ENCODE results near the gene AGAP2.

DNA sequence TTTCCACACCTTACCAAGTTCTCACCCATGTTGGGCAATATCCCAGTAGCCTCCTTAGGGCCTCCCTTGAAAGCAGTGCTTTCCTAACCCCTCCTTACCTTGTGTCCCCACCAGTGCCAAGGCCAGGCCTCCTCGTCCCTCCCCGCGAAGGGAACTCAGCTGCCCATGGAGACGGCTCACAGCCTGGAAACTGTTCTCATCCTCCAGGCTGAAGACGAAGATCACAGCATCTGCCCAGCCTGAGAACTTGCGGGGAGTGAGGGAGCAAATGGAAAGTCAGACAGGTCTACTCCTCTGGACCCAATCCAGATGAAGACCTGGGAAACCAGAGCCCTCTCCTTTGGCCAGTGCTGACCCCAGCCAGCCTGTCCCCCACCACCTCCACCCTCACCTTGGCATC lies 4.6 kb downstream of the AGAP2 start:
- TF ChIP-seq, protein P1, sequence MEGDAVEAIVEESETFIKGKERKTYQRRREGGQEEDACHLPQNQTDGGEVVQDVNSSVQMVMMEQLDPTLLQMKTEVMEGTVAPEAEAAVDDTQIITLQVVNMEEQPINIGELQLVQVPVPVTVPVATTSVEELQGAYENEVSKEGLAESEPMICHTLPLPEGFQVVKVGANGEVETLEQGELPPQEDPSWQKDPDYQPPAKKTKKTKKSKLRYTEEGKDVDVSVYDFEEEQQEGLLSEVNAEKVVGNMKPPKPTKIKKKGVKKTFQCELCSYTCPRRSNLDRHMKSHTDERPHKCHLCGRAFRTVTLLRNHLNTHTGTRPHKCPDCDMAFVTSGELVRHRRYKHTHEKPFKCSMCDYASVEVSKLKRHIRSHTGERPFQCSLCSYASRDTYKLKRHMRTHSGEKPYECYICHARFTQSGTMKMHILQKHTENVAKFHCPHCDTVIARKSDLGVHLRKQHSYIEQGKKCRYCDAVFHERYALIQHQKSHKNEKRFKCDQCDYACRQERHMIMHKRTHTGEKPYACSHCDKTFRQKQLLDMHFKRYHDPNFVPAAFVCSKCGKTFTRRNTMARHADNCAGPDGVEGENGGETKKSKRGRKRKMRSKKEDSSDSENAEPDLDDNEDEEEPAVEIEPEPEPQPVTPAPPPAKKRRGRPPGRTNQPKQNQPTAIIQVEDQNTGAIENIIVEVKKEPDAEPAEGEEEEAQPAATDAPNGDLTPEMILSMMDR (IDR thresholded peaks at IDR 0.05), result no peak
- no peak for TF ChIP-seq POLR2A (IDR thresholded peaks at IDR 0.05; ENCODE audit: low read depth)
- no peak for TF ChIP-seq POLR2AphosphoS5 (IDR thresholded peaks at IDR 0.05)

Measured in esophagus muscularis mucosa (tissue), 3 donors.